Fibroblast of peridontal ligament (primary cell): ENCODE measurements around the gene CMIP.

Experiments used
- DNase-seq: peaks from one replicate; pipeline ENCODE4 v3.0.0-alpha.2; 2010; ENCODE audit errors: extremely low read depth

The CMIP gene

GRCh38 chr16:81604960-81605383 is 160.4 kb downstream of the CMIP start:
- peak; percentile 18 for DNase-seq

- no peak for DNase-seq
Observed at GRCh38 chr16:81606039-81606438, 161.4 kb downstream of the CMIP start.

- no peak for DNase-seq
Observed at GRCh38 chr16:81607006-81607405, 162.4 kb downstream of the CMIP start.

GRCh38 chr16:81607805-81608522 is 163.4 kb downstream of the CMIP start:
- no peak for DNase-seq

GRCh38 chr16:81608523-81609209 is 164.1 kb downstream of the CMIP start:
- peak; percentile 81 for DNase-seq

- no peak for DNase-seq
Observed at GRCh38 chr16:81609323-81609892, 164.8 kb downstream of the CMIP start.

- peak; percentile 52 for DNase-seq
Observed at GRCh38 chr16:81610144-81610842, 165.7 kb downstream of the CMIP start.

GRCh38 chr16:81610936-81611335 is 166.3 kb downstream of the CMIP start:
- no peak for DNase-seq

- DNase-seq: no peak
Observed at GRCh38 chr16:81611721-81612120, 167.1 kb downstream of the CMIP start.

- no peak for DNase-seq
Observed at GRCh38 chr16:81612351-81613163, 167.9 kb downstream of the CMIP start.

- no peak for DNase-seq
Observed at GRCh38 chr16:81614171-81614570, 169.6 kb downstream of the CMIP start.

- DNase-seq: no peak
Observed at GRCh38 chr16:81614654-81615359, 170.2 kb downstream of the CMIP start.

- no peak for DNase-seq
Observed at GRCh38 chr16:81615411-81615810, 170.8 kb downstream of the CMIP start.

GRCh38 chr16:81615833-81616232 is 171.2 kb downstream of the CMIP start:
- DNase-seq: no peak

- DNase-seq: peak; percentile 23
Observed at GRCh38 chr16:81616321-81617020, 171.9 kb downstream of the CMIP start.

GRCh38 chr16:81617021-81617346 is 172.4 kb downstream of the CMIP start:
- DNase-seq: no peak

- no peak for DNase-seq
Observed at GRCh38 chr16:81618187-81618586, 173.6 kb downstream of the CMIP start.

GRCh38 chr16:81618661-81619060 is 174.1 kb downstream of the CMIP start:
- no peak for DNase-seq

GRCh38 chr16:81620029-81620428 is 175.4 kb downstream of the CMIP start:
- no peak for DNase-seq

GRCh38 chr16:81620796-81621195 is 176.2 kb downstream of the CMIP start:
- no peak for DNase-seq
